ENCODE data around the gene DDX39A. TPM values are rescaled to one million over a fixed set of nuclear protein-coding genes. Genes with fewer than 3 reads are reported as not detected.

The DDX39A gene
- total and polyA plus RNA-seq, 2 of the 13 experiments (the other 11 are each of a cell fraction or from before 2014, with no cell fraction given): 34.6 to 90.4 TPM

DNA sequence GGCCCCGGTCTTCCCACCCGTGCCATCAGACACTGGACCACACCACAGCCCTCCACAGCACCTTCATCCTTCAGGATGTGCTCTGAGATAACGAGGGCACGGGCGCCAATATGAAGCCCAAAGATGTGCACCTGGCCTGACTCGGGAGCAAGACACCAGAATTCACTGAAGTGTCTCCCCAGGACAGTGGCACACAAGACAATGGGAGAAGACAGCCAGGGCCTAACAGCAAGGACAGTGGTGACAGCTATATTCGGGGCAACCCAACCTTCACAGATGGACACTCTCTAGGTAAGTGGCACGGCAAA, 7.2 kb downstream of the DDX39A start (continued):
- TF ChIP-seq BHLHE40 (IDR thresholded peaks at IDR 0.05; ENCODE audit: low read length): no peak
- no peak for TF ChIP-seq AGO2 (optimal IDR thresholded peaks at IDR 0.05; ENCODE audit: low read depth, low read length)
- no peak for TF ChIP-seq RAD21 (CRISPR knock-in tag; IDR thresholded peaks at IDR 0.05)
- TF ChIP-seq TBX2 (CRISPR knock-in tag; IDR thresholded peaks at IDR 0.05; ENCODE audit: borderline replicate concordance): no peak
- TF ChIP-seq TFAP4 (IDR thresholded peaks at IDR 0.05; ENCODE audit: borderline replicate concordance, low read depth): no peak

DNA sequence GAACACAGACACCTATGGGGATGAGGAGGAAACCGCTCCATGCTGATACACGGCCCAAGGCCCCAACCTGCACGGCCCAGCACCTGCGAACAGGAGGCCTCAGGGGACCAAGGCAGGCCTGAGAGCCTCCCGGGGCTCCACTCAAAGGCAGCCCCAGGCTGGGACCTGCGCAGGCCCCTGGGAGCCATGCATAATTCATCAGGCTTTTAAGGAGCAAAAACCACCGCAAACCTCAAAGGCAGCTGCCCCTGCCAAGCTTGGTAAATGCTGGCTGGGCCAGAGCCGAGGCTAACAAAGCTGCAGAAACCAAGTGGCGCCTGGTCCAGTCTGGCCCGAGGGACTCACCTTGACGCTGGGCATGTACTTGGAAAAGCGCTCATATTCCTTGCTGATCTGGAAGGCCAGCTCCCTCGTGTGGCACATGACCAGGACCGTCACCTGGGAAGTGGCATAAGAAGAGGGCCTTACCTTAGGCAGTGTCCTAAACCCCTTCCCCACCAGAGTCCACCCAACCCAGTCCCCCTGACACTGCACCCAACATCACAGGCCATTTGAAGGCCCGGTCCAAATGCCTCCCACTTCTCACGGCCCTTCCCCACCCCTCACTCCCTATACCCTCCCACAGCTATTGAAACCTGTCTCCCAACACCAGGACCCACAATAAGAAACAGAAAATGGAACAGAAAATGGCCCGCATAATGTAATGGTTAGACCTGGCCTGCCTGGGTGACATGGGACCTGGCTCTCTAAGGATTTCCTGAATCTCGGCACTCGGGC, 7.8 kb downstream of the DDX39A start:
- in situ Hi-C loops (cut with HindIII; ENCODE audit: extremely low pct_ligation_motif_present, low pct_unique_long_range_greater_than_20kb) (loop anchor here (25.0 kb wide), 1 partner anchor 524 kb away; the partner anchor contains the start of gene NANOS3), intact Hi-C loops (cut with micrococcal nuclease; ENCODE audit: unreplicated experiment) (no loop called here)
- H3K4me2 ChIP-seq (ENCODE audit: low read depth, low read length): no peak overlapping the region
- TF ChIP-seq POLR2G (IDR thresholded peaks at IDR 0.05; ENCODE audit: low read depth, low read length): 0 out of 2 replicates have a peak, but pooled peaks have one; percentile 34
- TF ChIP-seq, protein P1, sequence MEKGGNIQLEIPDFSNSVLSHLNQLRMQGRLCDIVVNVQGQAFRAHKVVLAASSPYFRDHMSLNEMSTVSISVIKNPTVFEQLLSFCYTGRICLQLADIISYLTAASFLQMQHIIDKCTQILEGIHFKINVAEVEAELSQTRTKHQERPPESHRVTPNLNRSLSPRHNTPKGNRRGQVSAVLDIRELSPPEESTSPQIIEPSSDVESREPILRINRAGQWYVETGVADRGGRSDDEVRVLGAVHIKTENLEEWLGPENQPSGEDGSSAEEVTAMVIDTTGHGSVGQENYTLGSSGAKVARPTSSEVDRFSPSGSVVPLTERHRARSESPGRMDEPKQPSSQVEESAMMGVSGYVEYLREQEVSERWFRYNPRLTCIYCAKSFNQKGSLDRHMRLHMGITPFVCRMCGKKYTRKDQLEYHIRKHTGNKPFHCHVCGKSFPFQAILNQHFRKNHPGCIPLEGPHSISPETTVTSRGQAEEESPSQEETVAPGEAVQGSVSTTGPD (CRISPR knock-in tag; IDR thresholded peaks at IDR 0.05): no peak
- WGBS (ENCODE audit: low lambda C conversion rate): 97% methylated on average over 13 of the region's 19 CpGs
- no peak overlapping the region for H2AFZ ChIP-seq (ENCODE audit: low read length)
- no peaks in the 10 kb centered on the region for H3K9me3 ChIP-seq (ENCODE audit: low read length)
- H3K4me1 ChIP-seq (ENCODE audit: insufficient read depth, low read length): peaks cover 17% of the 10 kb centered on the region
- BruUV-seq (replicated peaks): no TSS peak
- peaks cover 40 to 67% of the 10 kb centered on the region in 2 experiments; a peak in 4 of 5 replicates for H3K36me3 ChIP-seq (replicated peaks in 1 of 2; ENCODE audit: control insufficient read depth in 1 of 2, insufficient read depth in 2 of 2, low read length in 2 of 2)
- DNase-seq (ENCODE audit: low spot score) (no peak), ATAC-seq (no peak), FAIRE-seq (no peak)
- ChIA-PET POLR2A (no interaction called here), CTCF (ENCODE audit: low intra/inter-chr PET ratio, low total read pairs) (no interaction called here)
- no peaks in the 10 kb centered on the region for H3K27me3 ChIP-seq (ENCODE audit: control insufficient read depth in 1 of 2, insufficient read depth in 2 of 2, low read length in 2 of 2)
- H3K27ac ChIP-seq (ENCODE audit: extremely low read length, insufficient read depth, low read length): no peak overlapping the region
- peaks cover 17% of the 10 kb centered on the region for H4K20me1 ChIP-seq (ENCODE audit: insufficient read depth, low read length)
- H3K79me2 ChIP-seq (ENCODE audit: insufficient read depth, low read length): peaks cover 33% of the 10 kb centered on the region
- H3K4me3 ChIP-seq (replicated peaks in 1 of 3; ENCODE audit: insufficient read depth in 1 of 3, low read depth in 2 of 3, low read length in 3 of 3): no peak overlapping the region
- no peak overlapping the region for H3K9ac ChIP-seq (ENCODE audit: insufficient read depth, low read depth, low read length)
